HEK293T (cell line): ENCODE data around the gene DIDO1.

Experiments used
- BHLHE40 ChIP-seq: fragments of 450-650 bp; IDR thresholded peaks from 2 replicates; pipeline ENCODE4 v1.6.1; 2016; ENCODE audit warnings: mild to moderate bottlenecking, moderate library complexity, borderline replicate concordance
- CTBP1 ChIP-seq: fragments of 450-650 bp; IDR thresholded peaks from 2 replicates; pipeline ENCODE4 v1.6.1; 2016; ENCODE audit warnings: borderline replicate concordance
- FOXA1 ChIP-seq: fragments of 450-650 bp; IDR thresholded peaks from 2 replicates; pipeline ENCODE4 v1.6.1; 2016; ENCODE audit warnings: mild to moderate bottlenecking
- FOXK2 ChIP-seq: fragments of 450-650 bp; IDR thresholded peaks from 2 replicates; pipeline ENCODE4 v1.6.1; 2016; ENCODE audit warnings: mild to moderate bottlenecking
- FOXM1 ChIP-seq: fragments of 450-650 bp; IDR thresholded peaks from 2 replicates; pipeline ENCODE4 v1.6.1; 2017; ENCODE audit warnings: mild to moderate bottlenecking, borderline replicate concordance
- LEF1 ChIP-seq: fragments of 450-650 bp; IDR thresholded peaks from 2 replicates; pipeline ENCODE4 v1.6.1; 2017; ENCODE audit warnings: mild to moderate bottlenecking, borderline replicate concordance
- NFRKB ChIP-seq: fragments of 450-650 bp; IDR thresholded peaks from 2 replicates; pipeline ENCODE4 v1.6.1; 2016; ENCODE audit warnings: mild to moderate bottlenecking, moderate library complexity
- SP1 ChIP-seq: fragments of 450-650 bp; IDR thresholded peaks from 2 replicates; pipeline ENCODE4 v1.6.1; 2017
- TARDBP ChIP-seq: fragments of 450-650 bp; IDR thresholded peaks from 2 replicates; pipeline ENCODE4 v1.6.1; 2016
- ZNF384 ChIP-seq: fragments of 450-650 bp; IDR thresholded peaks from 2 replicates; pipeline ENCODE4 v1.6.1; 2016

DNA sequence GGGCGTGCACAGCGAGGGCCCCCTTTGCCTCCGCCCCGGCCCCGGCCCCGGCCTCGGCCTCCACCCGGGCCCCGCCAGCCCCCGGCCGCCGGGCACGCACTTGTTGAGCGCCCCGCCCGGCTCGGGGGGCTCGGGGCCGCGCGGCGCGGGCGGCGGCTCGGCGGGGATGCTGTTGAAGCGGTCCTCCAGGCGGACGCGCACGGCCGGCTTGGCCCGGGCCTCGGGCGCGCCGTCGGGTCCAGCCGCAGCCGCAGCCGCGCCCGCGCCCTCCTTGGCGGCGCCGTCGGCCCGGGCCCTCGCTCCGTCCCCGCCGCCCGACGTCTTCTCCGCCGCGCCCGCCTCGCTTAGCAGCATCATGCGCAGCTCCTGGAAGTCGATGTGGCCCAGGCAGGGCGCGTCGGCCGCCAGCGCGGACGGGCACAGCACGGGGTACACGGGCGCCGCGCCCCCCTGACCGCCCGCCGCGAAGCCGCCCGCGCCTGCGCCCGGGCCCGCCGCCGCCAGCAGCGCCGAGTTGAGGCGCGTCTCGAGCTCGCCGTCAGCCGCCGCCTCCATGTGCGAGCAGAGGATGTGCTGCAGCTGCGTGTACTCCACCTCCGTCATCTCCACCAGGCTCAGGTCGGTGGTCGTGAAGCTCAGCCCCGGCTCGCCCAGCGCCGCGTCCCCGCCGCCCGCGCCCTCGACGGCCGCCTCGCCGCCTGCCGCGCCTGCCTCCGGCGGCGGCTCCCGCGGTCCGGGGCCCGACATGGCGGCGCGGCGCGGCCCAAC lies 65.2 kb downstream of the DIDO1 start:
- TF ChIP-seq LEF1: no peak
- TF ChIP-seq BHLHE40: no peak
- TF ChIP-seq SP1: no peak
- no peak for TF ChIP-seq FOXM1
- TF ChIP-seq FOXA1: no peak
- TF ChIP-seq NFRKB: no peak
- no peak for TF ChIP-seq FOXK2
- TF ChIP-seq TARDBP: no peak
- no peak for TF ChIP-seq ZNF384
- TF ChIP-seq CTBP1: no peak
